Measurements from ENCODE around the gene TEX44.
"Not testable (repeated sequence)": the region's sequence is repeated elsewhere in the genome, so short reads cannot be mapped to it uniquely, and the experiment has no call there.

The TEX44 gene

DNA sequence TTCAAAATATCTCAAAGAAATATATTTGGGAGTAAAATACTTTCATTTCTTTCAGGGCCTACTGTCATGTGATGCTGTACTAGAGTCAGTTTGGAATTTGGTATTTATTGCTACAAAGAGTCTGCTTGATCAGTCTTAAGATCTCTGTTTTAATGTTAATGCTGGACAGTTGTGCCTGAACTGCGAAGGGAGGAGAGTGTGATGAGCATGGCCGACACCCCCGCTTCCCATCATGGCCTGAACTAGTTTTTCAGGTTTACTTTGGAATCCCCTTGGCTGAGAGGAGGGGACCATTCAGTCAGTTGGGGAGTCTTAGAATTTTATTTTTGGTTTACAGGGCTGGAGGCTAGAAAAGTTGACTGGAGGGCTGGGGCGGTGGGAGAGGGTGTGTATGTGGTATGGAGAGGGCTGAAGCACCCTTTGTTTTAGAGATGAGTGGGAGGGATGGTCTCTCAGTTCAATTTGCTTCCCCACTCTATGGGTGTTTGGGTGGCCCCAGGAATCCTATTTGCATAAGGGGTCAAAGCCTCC lies 20.9 kb upstream of the TEX44 start:
- no peak for DNase-seq

DNA sequence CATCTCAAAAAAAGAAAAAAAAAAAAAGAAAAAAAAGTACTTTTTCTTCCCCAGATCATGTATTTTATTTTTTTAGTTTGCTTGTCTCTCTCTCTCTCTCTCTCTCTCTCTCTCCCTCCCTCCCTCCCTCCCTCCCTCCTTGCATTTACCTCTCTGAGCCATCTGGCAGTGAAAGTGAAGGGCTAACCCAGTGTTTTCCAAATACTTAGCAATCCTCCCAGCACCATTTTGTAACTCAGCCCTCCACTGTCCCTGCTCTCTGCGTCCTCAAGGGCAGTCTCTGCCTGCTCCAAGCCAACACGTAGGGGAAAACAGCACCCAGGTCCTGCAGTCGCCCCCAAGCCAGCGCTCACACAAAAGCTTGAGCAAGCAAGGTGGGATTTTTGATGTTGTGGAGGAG lies 19.6 kb upstream of the TEX44 start:
- no peak for DNase-seq

DNA sequence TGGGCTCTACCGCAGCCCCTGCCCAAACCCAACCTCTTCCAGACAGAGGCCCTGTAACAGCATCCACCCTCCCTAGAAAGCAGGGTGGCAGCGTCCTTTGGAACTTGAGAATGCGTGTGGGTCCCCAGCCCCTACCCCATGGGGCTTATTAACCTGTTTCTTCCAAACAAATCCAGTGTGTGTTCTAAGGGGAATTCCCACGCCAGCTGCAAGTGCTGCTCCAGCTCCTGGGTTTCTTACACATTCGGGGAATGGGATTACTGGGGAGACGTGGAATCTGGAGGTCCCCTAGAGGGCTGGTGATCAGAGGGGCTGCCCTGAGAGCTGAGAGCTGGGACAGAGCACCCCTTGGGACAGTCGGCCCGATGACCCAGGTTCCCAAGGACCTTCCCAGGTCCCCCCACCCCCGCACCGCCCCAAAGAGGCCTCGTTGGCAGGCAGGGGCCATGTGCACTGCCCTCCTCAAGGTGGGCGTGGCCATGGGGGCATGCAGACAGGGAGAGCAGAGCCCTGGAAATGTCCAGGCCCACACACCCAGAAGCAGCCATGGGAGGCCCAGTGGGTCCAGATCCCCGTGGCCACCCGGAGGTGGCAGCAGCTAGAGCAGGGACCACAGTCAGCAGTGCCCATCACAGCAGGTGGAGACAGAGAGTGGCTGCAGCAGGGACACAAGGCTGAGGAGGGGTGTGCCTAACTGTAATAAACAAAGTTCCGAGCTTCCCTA lies 18.8 kb upstream of the TEX44 start:
- DNase-seq, result no peak

DNA sequence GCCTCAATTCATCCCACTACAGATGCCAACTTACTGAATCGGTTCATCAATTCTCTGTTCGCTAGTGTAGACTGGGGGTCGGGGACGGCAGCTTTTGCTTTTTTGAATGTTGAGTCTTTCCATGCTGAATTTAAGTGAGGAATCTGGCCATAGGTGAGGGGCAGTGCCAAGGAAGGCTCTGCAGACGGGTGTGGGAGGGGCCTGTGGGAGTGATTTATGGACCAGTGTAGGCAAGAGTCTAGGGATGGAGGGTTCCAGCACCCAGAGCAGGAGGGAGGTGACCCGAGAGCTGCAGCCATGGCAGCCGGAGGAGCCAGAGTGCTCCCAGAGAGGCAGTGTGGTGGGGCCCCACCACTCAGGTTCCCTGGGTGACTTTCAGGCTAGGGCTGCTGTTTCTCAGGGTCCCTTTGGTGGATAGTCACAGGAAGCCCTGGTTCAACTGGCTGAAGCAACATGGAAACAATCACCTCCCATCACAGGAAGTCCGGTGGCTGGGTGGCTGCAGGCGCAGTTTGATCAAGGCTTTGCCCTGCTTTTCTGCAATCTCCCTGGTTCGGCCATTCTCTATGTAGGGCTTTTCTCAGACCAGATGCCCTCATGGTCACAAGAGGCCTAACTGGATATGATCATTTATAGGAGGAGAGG lies 16.9 kb upstream of the TEX44 start:
- DNase-seq, result no peak

DNA sequence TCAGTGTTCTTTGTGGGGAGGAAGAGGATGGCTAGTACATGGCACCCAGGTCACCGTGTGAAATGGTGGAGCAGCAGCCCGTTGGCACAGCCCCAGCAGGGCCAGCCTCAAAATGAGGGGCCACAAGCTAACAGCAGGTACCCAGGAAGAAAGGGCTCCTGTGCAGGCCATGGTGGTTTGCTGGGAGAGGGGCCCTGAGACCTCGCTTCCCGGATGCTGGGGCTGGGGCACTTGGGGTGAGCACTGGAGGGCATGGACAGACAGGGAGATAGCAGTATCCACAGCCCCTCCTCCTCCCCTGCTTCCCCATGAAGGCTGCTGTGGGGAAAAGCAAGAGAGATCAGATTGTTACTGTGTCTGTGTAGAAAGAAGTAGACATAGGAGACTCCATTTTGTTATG lies 16.2 kb upstream of the TEX44 start:
- no peak for DNase-seq

DNA sequence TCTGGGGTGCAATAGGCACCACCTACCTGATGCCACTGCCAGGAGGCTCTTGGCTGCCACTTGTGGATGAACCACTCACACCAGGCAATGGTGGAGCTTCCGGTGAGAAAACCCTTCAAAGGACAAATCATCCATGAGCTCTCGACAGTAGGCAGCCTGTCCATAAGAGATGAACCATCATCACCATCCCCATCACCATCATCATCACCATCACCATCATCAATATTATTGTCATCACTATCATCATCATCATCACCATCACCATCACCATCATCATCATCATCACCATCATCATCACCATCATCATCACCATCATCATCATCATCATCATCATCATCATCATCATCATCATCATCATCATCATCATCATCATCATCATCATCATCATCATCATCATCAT lies 14.0 kb upstream of the TEX44 start:
- not testable (repeated sequence) for DNase-seq

DNA sequence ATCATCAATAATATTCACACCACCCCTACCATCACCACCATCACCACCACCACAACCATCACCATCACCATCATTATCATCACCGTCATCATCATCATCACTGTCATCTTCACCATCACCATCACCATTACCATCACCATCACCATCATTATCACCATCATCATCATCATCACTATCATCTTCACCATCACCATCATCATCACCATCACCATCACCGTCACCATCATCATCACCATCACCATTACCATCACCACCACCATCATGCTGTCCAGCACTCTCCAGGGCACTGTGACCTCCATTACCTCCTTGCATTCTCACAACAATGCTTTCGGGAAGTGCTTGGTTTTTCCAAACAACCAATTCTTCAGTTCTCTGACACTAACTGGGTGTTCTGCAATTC lies 13.1 kb upstream of the TEX44 start:
- DNase-seq, result no peak

DNA sequence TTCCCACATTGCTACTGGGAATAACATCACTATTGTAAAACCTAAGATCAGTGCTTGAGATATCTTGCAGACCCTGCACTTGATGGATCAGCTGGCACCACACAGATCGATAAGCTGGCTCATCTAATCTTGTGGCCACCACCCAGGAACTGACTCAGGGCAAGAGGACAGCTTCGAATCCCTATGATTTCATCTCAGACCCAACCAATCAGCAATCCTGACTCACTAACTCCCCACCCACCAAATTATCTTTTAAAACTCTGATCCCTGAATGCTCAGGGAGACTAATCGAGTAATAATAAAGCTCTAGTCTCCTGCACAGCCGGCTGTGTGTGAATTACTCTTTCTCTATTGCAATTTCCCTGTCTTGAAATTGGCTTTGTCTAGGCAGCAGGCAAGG lies 11.3 kb upstream of the TEX44 start:
- DNase-seq, result no peak

DNA sequence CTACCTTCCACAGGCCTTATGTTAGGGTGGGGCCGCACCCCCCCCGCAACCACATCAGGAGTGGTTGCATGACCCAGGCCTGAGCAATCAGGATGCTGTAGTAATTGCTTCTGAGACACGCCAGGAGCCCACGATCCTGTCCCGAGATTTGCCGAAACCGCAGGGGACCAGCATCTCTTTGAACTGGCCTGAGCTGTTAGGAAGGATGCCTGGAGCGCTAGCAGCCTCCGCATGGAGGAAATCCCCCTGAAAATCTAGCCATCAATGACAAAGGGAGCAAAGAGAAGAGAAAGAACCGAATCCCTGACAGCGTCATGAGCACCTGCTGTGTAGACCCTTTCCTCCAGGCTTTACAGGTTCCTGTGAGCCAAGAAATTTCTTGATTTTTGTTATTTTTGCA lies 8.7 kb upstream of the TEX44 start:
- DNase-seq, result no peak

DNA sequence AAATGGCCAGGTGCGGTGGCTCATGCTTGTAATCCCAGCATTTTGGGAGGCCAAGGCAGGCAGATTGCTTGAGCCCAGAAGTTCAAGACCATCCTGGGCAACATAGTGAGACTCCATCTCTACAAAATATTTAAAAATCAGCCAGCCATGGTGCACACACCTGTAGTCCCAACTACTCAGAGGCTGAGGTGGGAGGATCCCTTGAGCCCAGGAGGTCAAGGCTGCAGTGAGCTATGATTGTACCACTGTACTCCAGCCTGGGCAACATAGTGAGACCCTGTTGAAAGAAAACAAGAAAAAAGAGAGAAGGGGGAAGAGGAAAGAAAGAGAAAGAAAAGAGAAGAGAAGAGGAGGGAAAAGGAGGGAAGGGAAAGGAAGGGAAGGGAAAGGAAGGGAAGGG lies 4.9 kb upstream of the TEX44 start:
- not testable (repeated sequence) for DNase-seq

DNA sequence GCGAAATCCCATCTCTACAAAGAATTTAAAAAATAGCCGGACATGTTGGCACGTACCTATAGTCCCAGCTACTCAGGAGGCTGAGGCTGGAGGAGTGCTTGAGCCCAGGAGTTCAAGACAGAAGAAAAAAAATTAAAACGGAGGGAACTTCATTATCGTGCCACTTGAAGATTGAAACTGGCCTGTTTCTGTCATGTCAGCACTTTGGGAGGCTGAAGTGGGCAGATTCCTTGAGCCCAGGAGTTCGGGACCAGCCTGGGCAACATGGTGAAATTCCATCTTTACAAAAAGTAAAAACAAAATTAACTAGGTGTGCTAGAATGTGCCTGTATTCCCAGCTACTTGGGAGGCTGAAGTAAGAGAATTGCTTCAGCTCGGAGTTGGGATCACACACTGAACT lies 3.0 kb upstream of the TEX44 start:
- DNase-seq, result no peak

DNA sequence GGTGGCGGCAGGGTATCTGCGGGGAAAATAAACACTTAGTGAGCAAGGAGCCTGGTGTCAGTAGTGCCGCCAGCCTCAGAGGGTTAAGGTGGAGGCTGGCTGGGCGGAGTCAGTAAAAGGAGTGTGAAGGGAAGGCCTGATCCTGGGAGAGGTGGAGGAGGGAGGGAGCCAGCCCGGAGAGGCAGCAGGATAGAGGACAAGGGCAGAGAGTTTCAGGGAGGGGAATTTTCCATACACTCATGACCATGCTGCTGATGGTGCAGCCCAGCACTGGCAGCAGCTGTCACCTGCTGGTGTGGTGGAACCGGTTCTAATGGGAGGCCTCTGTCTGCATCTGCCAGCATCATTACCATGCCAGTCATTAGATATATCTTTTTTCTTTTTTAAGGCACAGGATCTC lies 2.0 kb upstream of the TEX44 start:
- DNase-seq, result no peak

DNA sequence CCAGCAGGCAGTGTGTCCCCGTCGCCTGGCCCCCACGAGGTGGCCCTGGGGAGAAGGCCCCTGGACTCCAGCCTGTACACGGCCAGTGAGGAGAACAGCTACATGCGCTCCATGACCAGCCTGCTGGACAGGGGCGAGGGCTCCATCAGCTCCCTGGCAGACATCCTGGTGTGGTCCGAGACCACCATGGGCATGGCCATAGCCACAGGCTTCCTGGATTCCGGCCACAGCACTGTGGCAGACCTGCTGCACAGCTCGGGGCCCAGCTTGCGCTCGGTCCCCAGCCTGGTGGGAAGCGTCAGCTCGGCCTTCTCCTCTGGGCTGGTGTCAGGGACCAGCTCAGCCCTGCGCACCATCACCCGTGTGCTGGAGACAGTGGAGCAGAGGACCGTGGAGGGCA lies 1.0 kb downstream of the TEX44 start:
- DNase-seq, result no peak

DNA sequence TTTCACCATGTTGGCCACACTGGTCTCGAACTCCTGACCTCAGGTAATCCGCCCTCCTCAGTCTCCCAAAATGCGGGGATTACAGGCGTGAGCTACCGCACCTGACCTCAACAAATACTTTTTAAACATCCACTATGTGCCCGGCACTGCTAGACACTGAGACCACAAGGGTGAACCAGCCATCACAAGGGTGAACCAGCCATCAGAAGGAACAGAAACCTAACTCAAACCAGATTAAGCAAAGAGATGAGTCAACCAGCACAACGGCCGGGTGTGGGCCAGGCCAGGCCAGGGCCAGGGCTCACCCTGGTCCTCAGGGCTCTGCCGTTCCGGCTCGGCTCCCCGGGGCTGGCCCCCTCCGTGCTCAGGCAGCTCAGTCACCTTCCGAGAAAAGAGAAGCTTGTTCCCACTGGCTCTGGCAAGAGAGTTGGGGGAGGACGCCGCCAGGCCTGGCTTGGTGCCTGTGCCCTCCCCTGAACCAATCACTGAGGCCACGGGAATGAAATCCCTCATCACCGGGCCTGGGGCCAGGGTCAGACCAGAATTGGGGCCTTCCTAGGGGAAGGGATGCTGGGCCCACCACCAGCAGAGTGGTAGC lies 4.4 kb downstream of the TEX44 start:
- no peak for DNase-seq

DNA sequence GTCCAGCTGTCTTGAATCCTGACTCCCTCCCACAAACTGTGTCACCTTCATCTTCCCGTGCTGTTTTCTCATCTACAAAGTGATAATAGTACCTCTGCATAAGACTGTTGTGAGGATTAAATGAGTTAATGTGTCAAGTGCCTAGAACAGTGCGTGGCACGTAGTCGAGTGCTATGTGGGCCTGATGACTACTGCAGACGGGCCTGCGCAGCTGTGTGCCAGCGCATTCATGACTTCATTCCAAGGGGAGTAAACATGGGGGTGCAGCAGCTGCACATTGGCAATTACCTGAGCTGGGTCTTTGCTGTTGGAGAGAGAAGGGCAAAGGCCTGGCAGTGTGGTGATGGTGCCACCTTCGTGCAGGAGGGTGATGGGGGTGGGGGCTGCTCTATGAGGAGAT lies 5.0 kb downstream of the TEX44 start:
- DNase-seq, result no peak

DNA sequence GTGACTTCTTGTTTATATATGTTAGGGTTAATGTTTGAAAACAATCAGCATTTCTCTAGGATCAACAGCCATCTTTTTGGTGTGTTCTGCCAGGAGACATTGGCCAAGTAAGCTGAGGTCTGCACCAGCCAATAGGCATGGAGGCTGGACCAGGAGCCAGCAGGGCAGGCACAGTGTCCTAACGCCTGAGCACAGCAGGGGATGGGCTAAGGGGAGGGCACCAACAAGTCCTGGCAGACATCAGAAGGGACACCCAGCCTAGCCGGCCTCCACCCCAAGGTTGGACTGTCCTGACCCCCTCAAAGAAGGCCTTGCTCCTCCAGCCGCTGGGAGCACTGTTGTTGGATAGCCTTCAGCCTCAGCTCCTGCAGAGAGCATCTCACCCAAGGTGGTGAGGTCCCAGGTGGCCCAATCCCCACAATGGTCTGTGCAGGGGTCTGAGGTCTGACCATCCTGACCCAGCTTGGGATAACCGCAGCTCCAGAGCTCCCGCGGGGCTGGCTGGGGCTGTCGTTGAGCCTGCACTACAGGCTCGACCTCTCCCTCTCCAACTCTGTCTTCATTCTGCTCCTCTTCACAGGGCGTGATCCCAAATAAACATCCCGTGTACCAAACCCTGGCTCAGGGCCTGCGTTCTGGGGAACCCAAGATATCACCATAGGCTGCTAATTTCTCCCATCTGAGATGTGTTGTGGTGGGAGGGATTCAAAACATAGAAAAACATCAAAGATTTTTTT lies 8.1 kb downstream of the TEX44 start:
- no peak for DNase-seq

DNA sequence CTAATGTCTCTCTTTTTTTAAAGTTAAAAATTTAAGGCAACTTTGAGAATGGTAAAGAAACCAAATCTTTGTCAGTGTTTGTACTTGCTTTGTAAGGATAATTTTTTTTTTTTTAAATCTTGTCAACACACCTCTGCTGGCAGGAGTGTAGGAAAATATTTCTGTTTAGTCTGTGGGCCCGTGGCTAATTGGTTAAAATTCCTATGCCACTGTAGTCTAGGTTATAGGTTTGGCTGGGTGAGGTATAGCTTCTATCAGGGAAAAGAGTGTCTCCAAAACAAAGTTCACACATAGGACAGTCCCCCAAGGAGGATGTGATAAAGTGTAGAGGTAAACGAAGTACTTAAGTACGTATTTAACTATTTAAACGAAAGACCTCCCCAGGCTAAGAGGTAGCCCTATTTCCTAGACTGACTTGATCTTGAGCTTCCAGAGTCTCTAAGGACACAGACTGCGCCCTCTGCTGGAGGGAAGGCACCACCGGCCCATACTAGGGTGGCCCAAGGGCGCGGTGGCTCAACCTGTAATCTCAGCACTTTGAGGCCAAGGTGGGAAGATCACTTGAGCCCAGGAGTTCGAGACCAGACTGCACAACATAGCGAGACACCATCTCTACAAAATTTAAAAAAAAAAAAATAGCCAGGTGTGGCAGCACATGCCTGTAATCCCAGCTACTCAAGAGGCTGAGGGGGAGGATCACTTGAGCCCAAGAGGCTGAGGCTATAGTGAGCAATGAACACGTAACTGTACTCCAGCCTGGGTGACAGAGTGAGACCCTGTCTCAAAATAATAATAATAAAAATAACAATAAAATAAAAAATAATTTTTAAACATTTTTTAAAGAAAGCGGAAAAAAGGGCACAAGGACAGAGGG lies 8.9 kb downstream of the TEX44 start:
- peak; percentile 79 for DNase-seq

DNA sequence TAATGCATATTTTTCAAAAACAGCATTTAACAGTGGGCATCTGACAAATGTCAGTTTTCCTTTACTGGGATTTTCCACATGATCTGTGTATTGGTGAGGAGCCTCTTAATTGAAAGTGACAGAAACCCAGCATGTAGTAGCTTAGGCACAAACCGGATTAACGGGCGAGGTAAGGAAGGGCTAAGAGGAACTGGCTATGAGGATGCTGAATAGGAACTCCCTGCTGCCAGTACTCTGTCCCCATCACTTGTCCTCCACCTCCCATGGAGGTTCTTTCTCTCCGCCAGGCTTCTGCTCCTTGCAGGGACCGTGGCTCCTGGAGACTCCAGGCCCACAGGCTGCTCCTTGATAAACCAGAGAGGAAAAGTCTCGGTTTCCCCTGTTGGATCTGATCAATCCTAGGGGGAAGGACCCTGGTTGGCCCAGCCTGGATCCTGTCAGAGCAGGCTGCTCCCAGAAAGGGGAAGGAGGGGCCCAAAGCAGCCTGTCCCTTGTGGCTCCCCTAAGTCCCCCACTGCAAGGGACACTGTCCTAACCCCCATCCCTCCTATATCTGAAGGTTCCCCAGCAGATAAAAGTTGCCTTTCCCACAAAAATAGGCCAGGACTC lies 10.3 kb downstream of the TEX44 start:
- no peak for DNase-seq

DNA sequence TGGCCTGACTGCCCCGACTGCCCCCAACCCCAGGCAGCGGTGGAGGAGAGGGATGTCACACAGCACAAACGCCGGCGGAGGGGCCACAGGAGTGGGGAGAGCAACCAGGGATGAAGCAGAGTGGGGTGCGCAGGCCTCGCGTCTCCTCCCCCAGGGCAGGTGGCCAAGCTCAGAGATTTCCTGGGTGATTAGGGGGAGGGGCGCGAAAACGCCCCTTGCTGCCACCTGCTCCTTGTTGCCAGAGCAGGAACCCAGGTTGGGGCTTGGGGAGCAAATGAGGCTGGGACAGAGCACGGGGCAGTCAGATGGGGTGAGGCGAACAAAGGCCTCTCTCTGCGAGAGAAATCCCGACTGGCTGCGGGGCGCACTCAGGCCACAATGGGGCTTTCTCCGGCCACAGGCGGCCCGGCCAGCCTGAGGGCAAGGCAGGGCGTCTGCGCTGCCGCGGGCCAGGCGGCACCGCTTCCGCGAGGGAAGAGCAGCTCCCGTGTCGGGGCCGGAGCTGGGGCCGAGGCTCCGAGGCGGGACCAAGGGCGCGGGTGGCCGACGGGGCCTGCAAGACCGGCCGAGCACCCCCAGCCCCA lies 11.5 kb downstream of the TEX44 start:
- peak; percentile 26 for DNase-seq

DNA sequence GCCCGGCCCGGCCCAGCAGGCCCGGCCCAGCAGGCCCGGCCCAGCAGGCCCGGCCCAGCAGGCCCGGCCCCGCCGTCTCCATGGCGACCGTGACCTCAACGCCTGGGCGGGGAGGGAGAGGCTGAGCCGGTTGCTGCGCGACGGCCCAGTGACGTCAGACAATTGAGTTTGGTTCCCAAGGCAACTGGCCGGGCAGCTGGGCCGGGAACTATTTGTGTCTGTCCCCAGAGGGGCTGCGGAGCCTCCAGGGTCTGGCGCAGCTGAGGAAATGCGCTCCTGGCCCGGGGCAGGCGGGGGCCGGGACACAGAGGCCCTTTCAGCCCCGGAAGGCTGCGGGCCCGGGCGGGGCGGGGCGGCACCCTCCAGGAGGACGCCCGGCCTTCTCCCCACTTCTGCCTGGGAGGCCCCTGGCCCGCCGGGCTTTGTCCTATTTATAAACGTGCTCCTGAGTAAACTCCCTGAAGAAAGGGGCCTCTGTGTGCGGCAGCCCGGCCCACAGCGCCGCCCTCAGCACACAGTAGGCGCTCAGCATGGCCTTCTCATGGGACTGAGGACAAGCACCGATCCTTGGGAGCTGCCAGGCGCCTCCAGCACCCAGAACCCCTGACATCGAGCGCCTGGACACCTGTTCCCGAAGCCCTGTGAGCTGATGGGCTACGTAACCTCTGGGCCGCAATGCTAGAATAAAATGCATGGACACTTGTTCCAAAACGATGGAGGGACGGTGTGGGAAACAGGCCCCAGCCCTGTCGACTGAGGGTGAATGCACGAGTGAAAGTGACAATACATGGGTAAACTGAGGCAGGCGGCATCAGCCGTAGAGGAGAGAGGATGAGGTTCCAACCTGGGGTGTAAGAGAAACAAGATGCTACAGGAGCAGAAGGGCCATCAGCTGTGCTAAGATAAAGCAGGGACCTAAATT lies 12.3 kb downstream of the TEX44 start:
- peak; percentile 97 for DNase-seq
